H1 (cell line): ENCODE measurements around the gene GPR180. TPM values are rescaled to one million over a fixed set of nuclear protein-coding genes. Genes with fewer than 3 reads are reported as not detected.

Source experiments
- CTCF ChIA-PET: fragments of 300-600 bp; sonication (Branson Sonifier 250); formaldehyde crosslinking; loops from one replicate; lab custom pipeline; 2021; ENCODE audit not compliant: partially characterized antibody; lab: Charles Lee
- POLR2A ChIA-PET: fragments of 300-600 bp; sonication (Branson Sonifier 250); formaldehyde crosslinking; loops from one replicate; lab custom pipeline; 2021; ENCODE audit warnings: inconsistent platforms; ENCODE audit not compliant: partially characterized antibody; lab: Charles Lee
- DNase-seq, 2 experiments: peaks; one replicate each; pipeline versions ENCODE4 v3.0.0 to v3.0.0-alpha.2; 2010 to 2022; ENCODE audit warnings: low spot score in 2 of 2, low read depth in 1 of 2, mixed read lengths in 1 of 2
- FAIRE-seq: peaks from 2 replicates; lab custom pipeline; 2011; peaks lifted over from hg19 to GRCh38; lab: Jason Lieb, UNC
- H2AFZ ChIP-seq: 2 replicates; pipeline ENCODE4 v1.8.1; 2012; ENCODE audit warnings: low read length, inconsistent platforms
- H2AK5ac ChIP-seq: 2 replicates; pipeline ENCODE4 v1.6.1; 2013; ENCODE audit warnings: low read depth, low read length
- H2BK120ac ChIP-seq: replicated peaks from 2 replicates; pipeline ENCODE3; 2013; ENCODE audit warnings: low read depth, low read length, inconsistent platforms
- H2BK12ac ChIP-seq: 2 replicates; pipeline ENCODE4 v1.6.1; 2013; ENCODE audit warnings: low read depth, low read length
- H2BK15ac ChIP-seq: 2 replicates; pipeline ENCODE4 v1.6.1; 2013; ENCODE audit warnings: low read length
- H2BK20ac ChIP-seq: 2 replicates; pipeline ENCODE4 v1.6.1; 2013; ENCODE audit warnings: low read length
- H2BK5ac ChIP-seq: 2 replicates; pipeline ENCODE4 v1.6.1; 2013; ENCODE audit warnings: low read depth, low read length
- H3K14ac ChIP-seq: 2 replicates; pipeline ENCODE4 v1.6.1; 2013; ENCODE audit warnings: inconsistent platforms; ENCODE audit not compliant: insufficient read length
- H3K18ac ChIP-seq: 2 replicates; pipeline ENCODE4 v1.6.1; 2013; ENCODE audit warnings: low read length; ENCODE audit errors: extremely low read depth
- H3K23ac ChIP-seq: 2 replicates; pipeline ENCODE4 v1.6.1; 2013; ENCODE audit warnings: inconsistent platforms; ENCODE audit not compliant: insufficient read length
- H3K23me2 ChIP-seq: 2 replicates; pipeline ENCODE4 v1.6.1; 2013; ENCODE audit warnings: low read depth, low read length
- H3K27ac ChIP-seq: 2 replicates; pipeline ENCODE4 v1.6.1; 2011; ENCODE audit warnings: low read depth, low read length, inconsistent platforms
- H3K27me3 ChIP-seq, 4 experiments: replicated peaks in 1 of 4; 1 replicate in 1 of 4; 2 replicates in 3 of 4; pipeline versions ENCODE4 v1.6.1 to v1.8.1; 2011 to 2013; ENCODE audit warnings: low read length in 3 of 4, mild to moderate bottlenecking in 3 of 4, inconsistent platforms in 2 of 4, mixed read lengths in 2 of 4, moderate library complexity in 1 of 4; ENCODE audit not compliant: control insufficient read depth in 3 of 4, insufficient read depth in 3 of 4; ENCODE audit errors: extremely low read depth in 1 of 4
- H3K36me3 ChIP-seq, 4 experiments: 2 replicates each; pipeline versions ENCODE4 v1.6.1 to v1.8.1; 2011 to 2013; ENCODE audit warnings: mild to moderate bottlenecking in 4 of 4, low read length in 3 of 4, moderate library complexity in 2 of 4, control low read depth in 1 of 4, inconsistent platforms in 1 of 4; ENCODE audit not compliant: insufficient read depth in 4 of 4, control insufficient read depth in 2 of 4
- H3K4ac ChIP-seq: replicated peaks from 2 replicates; pipeline ENCODE3; 2013; ENCODE audit warnings: low read length, low read depth, mixed read lengths, inconsistent platforms; ENCODE audit not compliant: insufficient read length
- H3K4me1 ChIP-seq, 4 experiments: replicated peaks in 1 of 4; 1 replicate in 1 of 4; 2 replicates in 3 of 4; pipeline versions ENCODE4 v1.6.1 to v1.8.1; 2011 to 2013; ENCODE audit warnings: low read length in 3 of 4, inconsistent platforms in 2 of 4, mixed read lengths in 1 of 4; ENCODE audit not compliant: insufficient read depth in 4 of 4, control insufficient read depth in 3 of 4
- H3K4me2 ChIP-seq, 2 experiments: 2 replicates each; pipeline versions ENCODE4 v1.6.1 to v1.8.1; 2011 to 2013; ENCODE audit warnings: low read depth in 2 of 2, low read length in 2 of 2, control low read depth in 1 of 2, inconsistent platforms in 1 of 2, mild to moderate bottlenecking in 1 of 2; ENCODE audit not compliant: insufficient read depth in 1 of 2
- H3K4me3 ChIP-seq, 4 experiments: fragments of 200-600, 300-600 bp in 1 of 4; sonication (generic), shearing (Covaris generic), sonication (Bioruptor Twin) in 1 of 4; 2 replicates each; pipeline versions ENCODE4 v1.5.1 to v1.8.1; 2011 to 2016; ENCODE audit warnings: low read length in 4 of 4, low read depth in 3 of 4, control low read depth in 2 of 4, inconsistent platforms in 2 of 4, mild to moderate bottlenecking in 2 of 4, mixed read lengths in 1 of 4, moderate library complexity in 1 of 4; ENCODE audit not compliant: insufficient read depth in 2 of 4; ENCODE audit errors: extremely low read depth in 1 of 4
- H3K56ac ChIP-seq: replicated peaks from 2 replicates; pipeline ENCODE3; 2013; ENCODE audit warnings: low read depth, mild to moderate bottlenecking, mixed read lengths, low read length, inconsistent platforms; ENCODE audit not compliant: insufficient read length
- H3K79me1 ChIP-seq: 2 replicates; pipeline ENCODE4 v1.6.1; 2013; ENCODE audit warnings: low read depth, low read length, control low read depth
- H3K79me2 ChIP-seq, 2 experiments: 2 replicates each; pipeline versions ENCODE4 v1.6.1 to v1.8.1; 2012 to 2013; ENCODE audit warnings: low read length in 2 of 2, mild to moderate bottlenecking in 2 of 2, inconsistent platforms in 1 of 2; ENCODE audit not compliant: insufficient read depth in 2 of 2, control insufficient read depth in 1 of 2
- H3K9ac ChIP-seq, 4 experiments: replicated peaks in 1 of 4; 1 replicate in 1 of 4; 2 replicates in 3 of 4; pipeline versions ENCODE4 v1.6.1 to v1.8.1; 2011 to 2013; ENCODE audit warnings: low read depth in 3 of 4, low read length in 3 of 4, control low read depth in 2 of 4, mild to moderate bottlenecking in 2 of 4, moderate library complexity in 2 of 4, inconsistent platforms in 1 of 4; ENCODE audit errors: extremely low read depth in 1 of 4
- H3K9me3 ChIP-seq, 2 experiments: 2 replicates each; pipeline versions ENCODE4 v1.6.1 to v1.8.1; 2012 to 2013; ENCODE audit warnings: mild to moderate bottlenecking in 2 of 2, moderate library complexity in 2 of 2, control low read depth in 1 of 2, inconsistent platforms in 1 of 2, low read depth in 1 of 2, low read length in 1 of 2, mixed read lengths in 1 of 2; ENCODE audit not compliant: insufficient read depth in 2 of 2
- H4K20me1 ChIP-seq, 2 experiments: replicated peaks in 1 of 2; 2 replicates each; pipeline versions ENCODE3 to v1.8.1; 2011 to 2013; ENCODE audit warnings: inconsistent platforms in 2 of 2, low read length in 2 of 2, mild to moderate bottlenecking in 1 of 2; ENCODE audit not compliant: insufficient read depth in 2 of 2, control insufficient read depth in 1 of 2
- H4K5ac ChIP-seq: 2 replicates; pipeline ENCODE4 v1.6.1; 2013; ENCODE audit warnings: low read length, low read depth, mixed read lengths, inconsistent platforms; ENCODE audit not compliant: insufficient read length
- H4K8ac ChIP-seq: 2 replicates; pipeline ENCODE4 v1.8.0; 2013; ENCODE audit warnings: mild to moderate bottlenecking, moderate library complexity, low read length, inconsistent platforms; ENCODE audit not compliant: insufficient read depth; ENCODE audit errors: extremely low read depth
- H4K91ac ChIP-seq: replicated peaks from 2 replicates; pipeline ENCODE3; 2013; ENCODE audit warnings: low read length, mixed read lengths, inconsistent platforms; ENCODE audit not compliant: insufficient read length
- NANOG ChIP-seq: IDR thresholded peaks from 2 replicates; pipeline ENCODE4 v1.6.1; 2011; ENCODE audit warnings: low read length, low read depth, mild to moderate bottlenecking, inconsistent platforms; ENCODE audit not compliant: insufficient read depth, poor library complexity, severe bottlenecking
- YY1 ChIP-seq: IDR thresholded peaks from 2 replicates; pipeline ENCODE4 v1.6.1; 2011; ENCODE audit warnings: low read depth, mild to moderate bottlenecking, low read length
- WGBS, 2 experiments: shearing (Covaris generic) in 1 of 2; methylation state at CpG; one replicate each; pipeline versions ENCODE4 v1.1.6 to v1.1.7; 2013 to 2015; ENCODE audit warnings: low lambda C conversion rate in 2 of 2, mixed read lengths in 2 of 2, inconsistent platforms in 1 of 2, low coverage in 1 of 2, missing lambda C conversion rate in 1 of 2; ENCODE audit not compliant: insufficient replicate concordance in 2 of 2, insufficient coverage in 1 of 2, insufficient read length in 1 of 2; ENCODE audit errors: extremely low coverage in 1 of 2, missing lambda C conversion rate in 1 of 2; 5-methylcytosine and 5-hydroxymethylcytosine counted together
- polyA plus RNA-seq, 7 experiments: library from polyadenylated mRNA; depleted of rRNA in 3 of 7; stranded (reverse) in 5 of 7; unstranded in 2 of 7; fragments of >200 nt in 5 of 7; fragments of 200-250 nt in 2 of 7; gene quantifications; 1 replicate in 5 of 7; 2 replicates in 1 of 7; 4 replicates in 1 of 7; pipeline versions ENCODE4 v1.2.1 to v1.2.3, GENCODE V29; 2011 to 2013; ENCODE audit warnings: missing spikeins in 2 of 7, mixed read lengths in 2 of 7
- total RNA-seq: library from RNA; stranded (reverse); fragmentation: NEBNext Ultra II Directional; extraction: Animal tissue kit (Norgen Biotek cat#: 25700); gene quantifications from 2 replicates; pipeline ENCODE4 v1.2.1, GENCODE V29; 2021

GPR180 gene
- total and polyA plus RNA-seq, 2 of the 8 experiments (the other 6 are each of a cell fraction or from before 2014, with no cell fraction given): 1.8 to 4.8 TPM

- Histone ChIP-seq H2BK120ac (no peak overlapping the region), H2AFZ (no peak overlapping the region), H2AK5ac (no peak overlapping the region), H2BK12ac (no peak overlapping the region), H3K23ac (no peak overlapping the region), H3K4me1 (no peaks in the 10 kb centered on the region), H4K8ac (no peak overlapping the region), H3K79me1 (no peaks in the 10 kb centered on the region; the same call in 1 of the 2 replicates), H2BK5ac (no peak overlapping the region), H2BK15ac (no peak overlapping the region), H3K9ac (no peak overlapping the region), H2BK20ac (no peak overlapping the region), H3K27me3 (no peaks in the 10 kb centered on the region), H3K4me2 (no peak overlapping the region), H4K20me1 (peaks cover 0 to 1% of the 10 kb centered on the region in 2 experiments), H3K56ac (no peak overlapping the region), H3K79me2 (peaks cover 0 to 11% of the 10 kb centered on the region in 2 experiments; a peak in 2 of 4 replicates), H3K18ac (no peak overlapping the region), H3K27ac (no peak overlapping the region), H3K36me3 (peaks cover 4 to 54% (median 17%) of the 10 kb centered on the region in 4 experiments; a peak in 7 of 8 replicates), H3K9me3 (no peaks in the 10 kb centered on the region), H3K23me2 (no peaks in the 10 kb centered on the region), H3K14ac (no peak overlapping the region), H3K4me3 (no peak overlapping the region), H4K91ac (no peak overlapping the region), H3K4ac (no peak overlapping the region), H4K5ac (no peak overlapping the region)
- no peak for FAIRE-seq
- ChIA-PET POLR2A (no interaction called here), CTCF (no interaction called here)
- no peak for DNase-seq
- 88% methylated on average over 1 of the region's 1 CpG; no CpG with 5 or more reads in 1 of the 2 experiments for WGBS, 2 experiments
- no peak for TF ChIP-seq YY1
- no peak for TF ChIP-seq NANOG
Observed at GRCh38 chr13:94583926-94584325, 17.7 kb upstream of the GPR180 start.
